Esophagus squamous epithelium (tissue), 4 donors: ENCODE measurements around the gene AK8.

Experiments used
- POLR2A ChIP-seq, 4 donors: fragments of 450-650 bp; IDR thresholded peaks; one replicate each; pipeline ENCODE4 v1.6.1; 2017; ENCODE audit warnings: antibody characterized with exemption in 4 of 4, mild to moderate bottlenecking in 4 of 4, moderate library complexity in 3 of 4
- TF ChIP-seq, protein P1 (sequence below), 6 experiments: fragments of 450-650 bp in 4 of 6; fragments of 200-600 bp in 2 of 6; sonication (generic) in 2 of 6; IDR thresholded peaks; one replicate each; pipeline ENCODE4 v1.5.1; 2016 to 2019; ENCODE audit warnings: antibody characterized with exemption in 6 of 6, mild to moderate bottlenecking in 4 of 6, moderate library complexity in 4 of 6

DNA sequence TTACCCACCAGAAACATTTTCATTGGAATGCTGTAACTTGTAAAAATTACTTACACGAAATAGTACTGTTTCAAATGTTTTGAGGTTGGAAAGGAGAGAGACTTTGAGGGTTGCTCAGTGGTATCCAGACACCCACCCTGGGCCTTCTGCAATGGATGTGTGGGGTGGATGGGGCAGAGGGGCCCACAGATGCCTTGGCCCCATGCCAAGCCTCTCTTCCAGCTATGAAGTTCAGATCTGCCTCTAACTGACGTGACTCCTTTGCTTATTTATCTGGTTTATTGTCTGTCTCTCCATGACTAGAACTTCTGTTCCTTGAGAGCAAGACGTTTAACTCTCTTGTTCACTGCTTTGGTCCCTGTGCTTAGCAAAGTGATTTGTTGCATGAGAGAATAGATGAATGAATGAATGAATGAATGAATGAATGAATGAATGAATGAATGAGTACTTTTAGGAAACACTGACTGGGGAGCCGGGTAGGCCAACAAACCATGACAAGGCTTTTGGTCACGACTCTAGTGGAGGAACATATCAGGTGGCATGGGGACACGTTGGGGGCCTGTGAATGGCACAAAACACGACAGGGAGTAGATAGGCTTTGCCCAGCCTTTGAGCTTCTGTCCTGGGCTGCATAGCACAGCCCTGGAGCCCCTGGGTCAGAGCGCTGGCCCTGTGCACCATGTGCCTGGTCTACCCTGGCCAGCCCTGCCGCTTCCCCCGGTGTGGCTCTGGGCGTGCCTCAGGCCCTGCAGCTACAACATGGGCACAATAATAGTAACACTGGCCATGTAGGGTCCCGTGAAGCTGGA lies 31.8 kb downstream of the AK8 start:
- TF ChIP-seq POLR2A (IDR thresholded peaks at IDR 0.05), result no peak
- TF ChIP-seq, protein P1, sequence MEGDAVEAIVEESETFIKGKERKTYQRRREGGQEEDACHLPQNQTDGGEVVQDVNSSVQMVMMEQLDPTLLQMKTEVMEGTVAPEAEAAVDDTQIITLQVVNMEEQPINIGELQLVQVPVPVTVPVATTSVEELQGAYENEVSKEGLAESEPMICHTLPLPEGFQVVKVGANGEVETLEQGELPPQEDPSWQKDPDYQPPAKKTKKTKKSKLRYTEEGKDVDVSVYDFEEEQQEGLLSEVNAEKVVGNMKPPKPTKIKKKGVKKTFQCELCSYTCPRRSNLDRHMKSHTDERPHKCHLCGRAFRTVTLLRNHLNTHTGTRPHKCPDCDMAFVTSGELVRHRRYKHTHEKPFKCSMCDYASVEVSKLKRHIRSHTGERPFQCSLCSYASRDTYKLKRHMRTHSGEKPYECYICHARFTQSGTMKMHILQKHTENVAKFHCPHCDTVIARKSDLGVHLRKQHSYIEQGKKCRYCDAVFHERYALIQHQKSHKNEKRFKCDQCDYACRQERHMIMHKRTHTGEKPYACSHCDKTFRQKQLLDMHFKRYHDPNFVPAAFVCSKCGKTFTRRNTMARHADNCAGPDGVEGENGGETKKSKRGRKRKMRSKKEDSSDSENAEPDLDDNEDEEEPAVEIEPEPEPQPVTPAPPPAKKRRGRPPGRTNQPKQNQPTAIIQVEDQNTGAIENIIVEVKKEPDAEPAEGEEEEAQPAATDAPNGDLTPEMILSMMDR (IDR thresholded peaks at IDR 0.05), result no peak
